GM23248 (cell line): ENCODE results near the gene ERI3.

Experiments used
- EZH2 ChIP-seq: fragments of 200-600 bp; sonication (generic); IDR thresholded peaks from 2 replicates; pipeline ENCODE4 v1.6.1; 2018; ENCODE audit warnings: antibody characterized with exemption, mild to moderate bottlenecking; ENCODE audit not compliant: insufficient read depth, poor library complexity, severe bottlenecking
- EZH2phosphoT487 ChIP-seq: fragments of 200-600 bp; sonication (generic); IDR thresholded peaks from 2 replicates; pipeline ENCODE4 v1.6.1; 2018; ENCODE audit warnings: antibody characterized with exemption, moderate library complexity, mild to moderate bottlenecking, low read depth; ENCODE audit not compliant: insufficient read depth

DNA sequence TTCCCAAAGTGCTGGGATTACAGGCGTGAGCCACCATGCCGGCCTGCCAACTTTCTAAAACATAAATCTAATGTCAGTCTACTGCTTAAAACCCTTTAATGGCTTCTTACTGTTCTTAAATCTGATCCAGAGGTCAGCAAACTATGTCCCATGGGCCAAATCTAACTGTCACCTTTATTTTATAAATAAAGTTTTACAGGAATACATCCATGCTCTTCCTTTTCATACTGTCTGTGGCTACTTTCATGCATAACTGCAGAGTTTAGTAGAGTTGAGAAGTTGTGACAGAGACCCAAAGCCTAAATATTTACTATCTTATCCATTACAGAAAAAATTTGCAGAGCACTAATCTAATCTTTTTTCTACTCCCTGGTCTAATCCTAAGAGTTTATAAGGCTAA is 3.8 kb downstream of the ERI3 start:
- TF ChIP-seq EZH2phosphoT487, result no peak
- no peak for TF ChIP-seq EZH2
